ENCODE results near the gene SLC50A1.
"Not testable (repeated sequence)": the region's sequence is repeated elsewhere in the genome, so short reads cannot be mapped to it uniquely, and the experiment has no call there.

The SLC50A1 gene

GRCh38 chr1:155141749-155142148 lies 6.1 kb downstream of the SLC50A1 start:
- no peak for DNase-seq (ENCODE audit: low spot score)
- in situ Hi-C loops (cut with MboI; ENCODE audit: low pct_unique_long_range_greater_than_20kb, low sequenced_read_pairs, unreplicated experiment), result no loop called here

GRCh38 chr1:155145491-155145890 lies 9.8 kb downstream of the SLC50A1 start:
- DNase-seq (ENCODE audit: low spot score), result no peak
- TF ChIP-seq CTCF (IDR thresholded peaks at IDR 0.05; ENCODE audit: extremely low read depth, insufficient read depth, missing control alignments), result no peak
- in situ Hi-C loops (cut with MboI; ENCODE audit: low pct_unique_long_range_greater_than_20kb, low sequenced_read_pairs, unreplicated experiment), result no loop called here

More at GRCh38 chr1:155141749-155142148, 6.1 kb downstream of the SLC50A1 start:
- no peak for TF ChIP-seq CTCF (IDR thresholded peaks at IDR 0.05; ENCODE audit: extremely low read depth, insufficient read depth, missing control alignments)

GRCh38 chr1:155155996-155156643 lies 20.5 kb downstream of the SLC50A1 start:
- in situ Hi-C loops (cut with MboI; ENCODE audit: low pct_unique_long_range_greater_than_20kb, low sequenced_read_pairs, unreplicated experiment); DNase-seq (ENCODE audit: low spot score): not testable (repeated sequence)

GRCh38 chr1:155158991-155159390 lies 23.3 kb downstream of the SLC50A1 start:
- TF ChIP-seq CTCF (IDR thresholded peaks at IDR 0.05; ENCODE audit: extremely low read depth, insufficient read depth, missing control alignments), result no peak
- in situ Hi-C loops (cut with MboI; ENCODE audit: low pct_unique_long_range_greater_than_20kb, low sequenced_read_pairs, unreplicated experiment), result no loop called here
- no peak for DNase-seq (ENCODE audit: low spot score)

GRCh38 chr1:155160128-155160527 lies 24.5 kb downstream of the SLC50A1 start:
- DNase-seq (ENCODE audit: low spot score), result no peak
- no peak for TF ChIP-seq CTCF (IDR thresholded peaks at IDR 0.05; ENCODE audit: extremely low read depth, insufficient read depth, missing control alignments)
- in situ Hi-C loops (cut with MboI; ENCODE audit: low pct_unique_long_range_greater_than_20kb, low sequenced_read_pairs, unreplicated experiment), result no loop called here

GRCh38 chr1:155162631-155163030 lies 27.0 kb downstream of the SLC50A1 start:
- DNase-seq (ENCODE audit: low spot score); in situ Hi-C loops (cut with MboI; ENCODE audit: low pct_unique_long_range_greater_than_20kb, low sequenced_read_pairs, unreplicated experiment): not testable (repeated sequence)

- DNase-seq (ENCODE audit: low spot score); in situ Hi-C loops (cut with MboI; ENCODE audit: low pct_unique_long_range_greater_than_20kb, low sequenced_read_pairs, unreplicated experiment): not testable (repeated sequence)
These were observed 28.1 kb downstream of the SLC50A1 start for GRCh38 chr1:155163785-155164184.

GRCh38 chr1:155164625-155165024 lies 29.0 kb downstream of the SLC50A1 start:
- DNase-seq (ENCODE audit: low spot score), result not testable (repeated sequence)
- in situ Hi-C loops (cut with MboI; ENCODE audit: low pct_unique_long_range_greater_than_20kb, low sequenced_read_pairs, unreplicated experiment), result loop anchor here (5.0 kb wide), 1 partner anchor 72 kb away; no protein-coding TSS in a partner anchor

- no peak for TF ChIP-seq CTCF (IDR thresholded peaks at IDR 0.05; ENCODE audit: extremely low read depth, insufficient read depth, missing control alignments)
- in situ Hi-C loops (cut with MboI; ENCODE audit: low pct_unique_long_range_greater_than_20kb, low sequenced_read_pairs, unreplicated experiment), result loop anchor here (5.0 kb wide), 1 partner anchor 74 kb away; no protein-coding TSS in a partner anchor
- no peak for DNase-seq (ENCODE audit: low spot score)
These were observed 30.4 kb downstream of the SLC50A1 start for GRCh38 chr1:155166051-155166470.
